ENCODE results near the gene CD8B.
"Not testable (repeated sequence)": the region's sequence is repeated elsewhere in the genome, so short reads cannot be mapped to it uniquely, and the experiment has no call there.

Gene CD8B

GRCh38 chr2:86861628-86862379, at the start of gene CD8B:
CD8B (minus strand) TSS chr2:86861886; CDS start chr2:86861865, 21 bp downstream.
- DNase-seq, result not testable (repeated sequence)

- not testable (repeated sequence) for DNase-seq
Observed at GRCh38 chr2:86905868-86906267, 44.2 kb upstream of the CD8B start.

DNA sequence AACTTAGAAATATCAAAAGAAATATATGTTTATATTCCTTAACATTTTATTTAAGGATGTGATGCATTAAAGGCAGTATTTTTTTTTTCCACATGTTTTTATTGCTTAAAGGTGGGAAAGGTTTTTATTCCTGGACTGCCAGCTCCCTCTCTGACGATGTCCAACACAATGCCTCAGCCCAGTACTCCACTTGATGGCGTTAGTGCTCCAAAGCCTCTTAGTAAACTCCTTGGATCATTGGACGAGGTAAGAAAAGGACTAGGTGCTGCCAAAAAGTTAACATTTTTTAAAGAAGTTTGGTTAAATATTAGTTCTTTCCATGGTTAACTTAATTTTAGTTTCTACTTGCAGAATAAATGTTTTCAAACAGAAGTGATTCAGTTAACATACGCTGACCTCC, 39.0 kb upstream of the CD8B start:
- DNase-seq, result not testable (repeated sequence)

DNA sequence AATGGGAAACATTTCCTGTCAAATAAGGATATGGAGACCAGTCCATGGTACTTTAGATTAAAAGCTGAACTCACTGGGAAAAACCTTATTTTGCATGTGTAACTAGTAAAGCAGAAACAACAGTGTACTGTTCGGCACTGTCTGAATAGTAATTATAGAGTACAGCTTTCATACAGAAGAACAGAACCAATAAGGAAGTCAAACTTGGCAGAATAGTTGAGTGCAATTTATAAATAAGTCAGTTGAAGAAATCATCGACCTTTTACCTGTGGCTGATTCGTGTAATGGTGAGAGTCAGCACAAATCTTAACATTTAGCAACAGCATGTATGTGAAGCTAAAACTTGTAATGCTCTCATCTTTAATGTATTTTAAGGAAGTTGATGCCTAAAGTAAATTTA, 24.3 kb upstream of the CD8B start:
- DNase-seq, result not testable (repeated sequence)

DNA sequence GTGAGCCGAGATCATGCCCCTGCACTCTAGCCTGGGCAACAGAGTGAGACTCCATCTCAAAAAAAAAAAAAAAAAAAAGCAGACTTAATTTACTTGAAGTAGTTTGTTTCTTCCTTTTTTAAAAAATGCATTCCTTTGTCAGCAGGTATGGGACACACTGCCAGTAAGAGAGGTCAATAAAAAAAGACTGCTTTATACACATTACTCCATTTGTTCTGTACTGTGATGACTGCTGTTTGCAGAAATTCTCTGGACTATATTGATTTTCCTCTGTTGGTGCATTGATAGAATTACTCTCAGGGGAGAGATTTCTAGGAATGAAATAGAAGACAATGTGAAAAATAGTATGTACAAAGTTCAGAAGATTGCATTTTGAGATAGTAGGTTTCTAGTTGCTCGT, 21.2 kb upstream of the CD8B start:
- DNase-seq, result not testable (repeated sequence)

DNA sequence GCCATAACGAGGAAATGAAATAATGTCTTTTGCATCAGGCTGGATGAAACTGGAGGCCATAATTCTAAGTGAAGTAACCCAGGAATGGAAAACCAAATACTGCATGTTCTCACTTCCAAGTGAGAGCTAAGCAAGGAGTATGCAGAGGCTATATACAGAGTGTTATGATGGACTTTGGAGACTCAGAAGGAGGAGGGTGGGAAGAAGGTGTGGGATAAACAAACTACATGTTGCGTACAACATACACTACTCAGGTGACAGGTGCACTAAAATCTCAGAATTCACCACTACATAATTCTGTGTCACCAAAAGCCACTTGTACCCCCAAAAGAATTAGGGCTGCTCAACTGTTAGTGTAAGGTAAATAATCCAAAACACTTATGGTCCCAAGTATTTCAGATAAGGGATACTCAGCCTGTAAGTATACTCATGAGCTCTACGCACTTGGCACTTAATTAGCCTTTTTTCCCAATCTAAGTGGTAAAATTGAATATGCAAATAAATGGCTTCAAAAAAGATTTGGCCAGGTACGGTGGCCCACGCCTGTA, 20.5 kb upstream of the CD8B start:
- not testable (repeated sequence) for DNase-seq

- DNase-seq, result not testable (repeated sequence)
Observed at GRCh38 chr2:86878986-86879385, 17.3 kb upstream of the CD8B start.

GRCh38 chr2:86870941-86871340, 9.3 kb upstream of the CD8B start:
- DNase-seq, result not testable (repeated sequence)

- not testable (repeated sequence) for DNase-seq
Observed at GRCh38 chr2:86868895-86869468, 7.3 kb upstream of the CD8B start.

- not testable (repeated sequence) for DNase-seq
Observed at GRCh38 chr2:86862380-86862703, 656 bp upstream of the CD8B start.

DNA sequence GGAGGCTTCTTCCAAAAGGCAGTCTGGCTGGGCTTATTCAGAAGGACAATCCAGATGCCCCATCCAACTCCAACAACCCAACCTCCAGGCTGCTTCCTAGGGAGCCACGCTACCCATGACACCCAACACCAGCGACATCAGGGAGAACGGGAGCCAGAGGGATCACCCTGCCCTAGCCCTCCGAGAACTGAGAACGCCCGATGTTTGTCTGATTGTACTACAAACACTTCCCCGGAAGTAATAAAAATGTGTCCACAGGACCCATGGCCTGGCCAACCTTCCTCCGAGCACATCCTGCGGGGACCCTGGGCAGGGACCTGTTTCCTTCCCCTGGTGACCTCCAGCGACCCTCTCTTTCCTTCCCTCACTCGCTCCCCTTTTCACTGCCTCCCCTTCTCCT, 511 bp downstream of the CD8B start:
- DNase-seq, result not testable (repeated sequence)

DNA sequence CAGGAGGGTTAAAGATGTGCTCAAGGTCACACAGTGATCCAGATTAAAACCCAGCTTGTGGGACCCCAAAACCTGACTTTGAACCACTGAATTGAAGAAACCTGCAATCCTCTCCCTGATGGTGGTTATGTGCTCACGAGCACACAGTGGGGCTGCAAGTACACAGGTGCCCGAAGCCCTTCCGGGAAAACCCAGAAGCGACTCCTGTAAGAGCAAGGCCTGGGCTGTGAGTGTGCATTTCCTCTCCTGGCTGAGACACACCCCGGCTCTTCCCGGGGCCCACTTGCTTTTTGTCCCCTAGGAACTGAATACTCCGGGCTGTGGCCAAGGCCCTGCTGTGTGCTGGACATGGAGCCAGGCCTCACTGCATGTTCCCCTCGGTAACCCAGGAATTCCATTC, 1.1 kb downstream of the CD8B start:
- DNase-seq, result not testable (repeated sequence)

DNA sequence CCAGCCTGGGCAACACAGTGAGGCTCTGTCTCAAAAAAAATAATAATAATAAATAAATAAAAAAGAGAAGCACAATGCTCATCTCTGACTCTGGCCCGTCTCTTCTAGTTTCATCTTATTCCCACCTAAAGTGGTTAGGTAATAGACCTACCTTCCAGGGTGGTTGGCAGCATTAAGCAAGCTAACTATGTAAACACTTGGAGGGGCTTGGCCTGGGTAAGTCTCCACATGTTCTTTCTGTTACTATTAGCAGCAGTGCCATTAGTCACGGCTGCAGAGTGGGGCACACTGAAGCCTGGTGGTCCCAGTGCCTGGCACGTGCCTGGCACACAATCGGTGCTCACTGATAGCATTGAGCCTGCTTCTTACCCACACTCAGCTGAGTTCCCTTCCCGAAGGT, 4.0 kb downstream of the CD8B start:
- DNase-seq, result not testable (repeated sequence)

DNA sequence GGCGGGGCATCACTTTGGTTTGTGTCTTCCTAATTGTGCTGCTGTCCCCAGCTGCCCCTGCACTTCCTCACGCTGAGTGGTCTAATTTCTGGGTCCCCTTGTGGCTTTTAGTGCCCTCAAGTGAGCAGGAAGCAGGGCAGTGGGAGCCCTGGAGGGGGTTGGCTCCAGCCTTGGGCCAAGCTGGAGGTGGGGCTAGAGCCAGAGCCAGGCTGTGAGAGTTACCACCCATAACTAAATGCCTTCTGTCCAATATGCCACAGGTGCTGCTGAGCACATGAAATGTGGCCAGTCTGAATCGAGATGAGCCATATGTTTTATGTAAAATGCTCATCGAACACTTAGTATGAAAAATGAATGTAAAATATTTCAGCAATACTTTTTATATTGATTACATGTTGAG, 5.2 kb downstream of the CD8B start:
- DNase-seq, result not testable (repeated sequence)

DNA sequence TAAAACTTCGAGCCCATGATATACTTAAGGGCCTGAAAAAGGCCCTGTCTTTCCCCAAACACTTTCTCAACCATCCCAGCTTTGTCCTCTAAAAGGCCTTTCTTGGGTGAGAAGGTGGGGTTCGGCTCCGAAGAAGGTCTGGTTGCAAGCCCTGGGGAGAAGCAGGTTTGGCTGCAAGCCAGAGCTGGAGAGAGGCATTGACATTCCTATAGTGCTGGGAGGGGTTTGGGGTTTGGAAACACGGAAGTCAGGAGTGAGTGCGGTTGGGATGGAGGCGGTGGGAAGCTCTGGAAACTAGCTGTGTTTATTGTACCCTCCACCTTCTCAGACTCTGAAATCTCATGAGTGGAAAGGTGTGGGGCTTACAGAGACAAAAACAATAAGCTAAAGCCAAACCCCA, 5.7 kb downstream of the CD8B start:
- DNase-seq, result not testable (repeated sequence)

DNA sequence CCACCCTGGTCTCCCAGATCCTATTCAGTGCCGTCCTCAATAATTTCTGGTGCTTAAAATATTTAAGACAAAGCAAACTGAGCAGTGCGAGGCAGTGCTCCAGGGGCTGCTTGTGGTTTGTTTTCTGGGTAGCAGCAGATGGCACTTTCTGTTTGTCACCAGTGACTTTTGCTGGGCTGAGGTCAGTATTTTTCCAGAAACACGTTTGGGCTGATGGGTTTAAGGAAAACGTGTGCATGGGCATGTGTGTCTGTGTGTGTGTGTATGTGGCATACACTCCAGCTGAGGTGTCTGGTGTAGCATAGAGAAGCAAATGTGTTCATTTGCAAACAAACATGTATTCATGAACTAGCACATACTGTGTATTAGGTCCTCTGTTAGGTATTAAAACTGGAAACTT, 10.1 kb downstream of the CD8B start:
- not testable (repeated sequence) for DNase-seq

DNA sequence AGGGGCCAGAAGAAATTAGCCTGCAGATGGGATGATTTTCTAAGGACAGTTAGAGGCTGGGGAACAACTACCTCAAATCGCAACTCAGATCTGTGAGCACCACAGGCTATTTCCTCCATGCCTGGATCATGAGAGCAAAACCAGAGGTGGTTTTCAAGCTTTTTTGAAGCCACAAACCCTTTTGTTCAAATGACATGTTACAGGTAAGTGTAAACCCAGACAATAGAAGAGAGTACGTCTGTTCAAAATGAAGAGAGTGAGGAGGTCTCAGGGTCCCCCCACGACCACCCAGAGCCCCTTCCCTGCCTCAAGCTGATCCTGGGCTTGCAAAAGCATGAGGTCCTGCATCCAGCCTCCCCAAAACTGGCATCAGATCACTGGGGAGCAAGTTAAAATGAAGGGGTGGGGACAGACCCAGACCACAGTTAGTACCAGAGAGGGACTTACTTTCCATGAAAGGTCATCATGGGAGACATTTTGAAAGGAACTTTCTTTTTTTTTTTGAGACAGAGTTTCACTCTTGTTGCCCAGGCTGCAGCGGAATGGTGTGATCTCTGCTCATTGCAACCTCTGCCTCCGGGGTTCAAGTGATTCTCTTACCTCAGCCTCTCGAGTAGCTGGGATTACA, 19.0 kb downstream of the CD8B start:
- not testable (repeated sequence) for DNase-seq

DNA sequence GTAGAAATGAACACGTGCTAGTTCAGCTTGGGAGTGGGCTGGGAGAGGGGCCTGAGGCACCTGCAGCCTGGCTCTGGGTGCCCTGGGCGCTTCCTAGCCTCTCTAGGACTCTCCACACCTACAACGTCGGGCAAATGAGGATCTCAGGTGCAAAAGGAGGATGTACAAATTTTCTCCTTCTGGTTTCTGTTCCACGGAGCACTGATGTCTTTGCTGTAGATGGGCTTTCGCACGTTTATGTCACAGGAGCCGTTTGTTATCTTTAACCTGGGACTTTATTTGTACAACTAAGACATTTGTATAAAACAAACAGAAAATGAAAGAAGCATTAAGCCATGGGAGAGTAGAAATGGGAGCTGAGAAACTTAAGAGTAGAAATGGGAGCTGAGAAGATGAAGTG, 20.4 kb downstream of the CD8B start:
- DNase-seq, result not testable (repeated sequence)

DNA sequence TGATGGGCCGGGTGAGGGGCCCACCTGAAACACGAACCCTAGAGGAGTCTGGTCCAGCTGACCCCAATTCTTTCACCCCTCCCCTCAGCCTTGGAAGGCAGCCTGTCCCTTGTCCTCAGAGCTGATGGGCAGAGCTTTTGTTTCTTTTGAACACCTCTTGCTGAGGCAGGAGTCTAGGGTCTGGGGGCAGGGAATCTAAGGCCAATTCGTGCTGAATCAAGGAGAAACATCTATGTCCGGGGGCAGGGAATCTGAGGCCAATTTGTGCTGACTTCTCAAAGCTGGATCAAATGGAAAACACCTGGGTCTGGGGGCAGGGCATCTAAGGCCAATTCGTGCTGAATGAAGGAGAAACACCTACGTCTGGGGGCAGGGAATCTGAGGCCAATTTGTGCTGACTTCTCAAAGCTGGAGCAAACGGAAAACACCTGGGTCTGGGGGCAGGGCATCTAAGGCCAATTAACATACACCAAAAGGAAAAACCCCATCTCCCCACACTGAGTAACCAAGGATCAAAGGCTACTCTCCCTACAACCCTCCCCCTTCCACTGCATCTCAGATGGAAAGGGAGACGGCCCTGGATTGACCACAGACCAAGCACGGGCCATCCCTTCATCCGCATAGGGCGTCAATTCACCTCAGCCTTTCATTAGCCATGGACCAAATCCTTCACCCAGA, 21.7 kb downstream of the CD8B start:
- DNase-seq, result not testable (repeated sequence)

- DNase-seq, result not testable (repeated sequence)
Observed at GRCh38 chr2:86839455-86839854, 22.2 kb downstream of the CD8B start.

DNA sequence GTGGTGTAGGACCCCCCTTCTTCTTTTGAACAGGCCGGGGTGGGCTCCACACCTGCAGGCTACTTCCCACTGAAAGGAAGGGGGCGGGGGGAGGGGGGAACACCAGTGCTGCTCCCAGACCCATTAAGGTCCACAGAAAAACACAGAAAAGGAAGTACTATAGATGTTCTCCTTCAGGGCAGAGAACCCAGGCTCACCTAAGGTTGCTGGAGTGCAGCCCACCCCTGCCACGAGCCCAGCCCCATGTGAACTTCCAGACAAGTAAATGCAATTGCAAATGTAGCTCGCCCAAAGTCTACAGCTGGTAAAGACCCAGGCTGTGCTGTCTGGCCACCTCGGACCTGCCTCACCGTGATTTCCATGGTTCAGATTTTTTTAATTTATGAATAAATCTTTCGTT, 24.0 kb downstream of the CD8B start:
- not testable (repeated sequence) for DNase-seq

DNA sequence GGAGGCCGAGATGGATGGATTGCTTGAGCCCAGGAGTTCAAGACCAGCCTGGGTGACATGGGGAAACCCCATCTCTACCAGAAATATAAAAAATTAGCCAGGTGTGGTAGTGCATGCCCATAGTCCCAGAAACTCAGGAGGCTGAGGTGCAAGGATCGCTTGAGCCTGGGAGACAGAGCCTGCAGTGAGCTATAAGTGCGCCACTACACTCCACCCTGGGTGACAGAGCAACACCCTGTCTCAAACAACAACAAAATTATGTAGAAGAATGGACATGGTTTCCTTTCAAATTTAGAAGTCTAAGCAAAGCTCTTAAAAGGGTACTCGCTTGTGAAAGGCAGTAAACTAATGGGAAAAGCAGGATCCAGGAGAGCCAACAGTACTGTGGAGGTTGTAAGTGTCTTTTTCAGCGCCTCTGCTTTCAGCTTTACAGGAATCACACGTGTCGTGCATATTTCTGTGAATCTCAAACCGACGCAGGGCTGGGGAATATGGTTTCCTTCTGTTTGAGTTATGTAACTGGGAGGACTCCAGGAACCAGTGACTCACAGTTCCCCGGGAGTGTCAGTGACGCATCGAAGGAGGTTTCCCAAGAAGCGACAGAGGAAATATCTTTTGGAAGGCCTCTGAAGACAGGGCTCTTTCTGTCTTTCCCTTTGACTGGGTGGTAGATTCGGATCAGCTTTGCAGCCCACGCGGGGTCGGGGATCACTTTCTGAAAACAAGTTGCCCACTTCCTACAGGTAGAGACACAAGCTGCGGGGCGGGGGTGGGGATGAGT, 24.6 kb downstream of the CD8B start:
- peak; percentile 31 for DNase-seq

GRCh38 chr2:86835548-86835889, 26.2 kb downstream of the CD8B start:
- not testable (repeated sequence) for DNase-seq
